GM20000 (cell line): ENCODE data around the gene TESMIN.

Experiments
- DNase-seq: peaks from one replicate; pipeline ENCODE4 v3.0.0; 2012; ENCODE audit warnings: low spot score
- CTCF ChIP-seq: IDR thresholded peaks from 2 replicates; pipeline ENCODE4 v1.5.1; 2012; ENCODE audit warnings: mild to moderate bottlenecking, control low read depth; ENCODE audit errors: extremely low read depth, missing control alignments

TESMIN gene

GRCh38 chr11:68749229-68750123, 1.8 kb downstream of the TESMIN start:
- no peak for DNase-seq
- TF ChIP-seq CTCF, result no peak

- no peak for TF ChIP-seq CTCF
- no peak for DNase-seq
Observed at GRCh38 chr11:68748061-68748460, 3.3 kb downstream of the TESMIN start.

GRCh38 chr11:68743539-68743938, 7.8 kb downstream of the TESMIN start:
- no peak for TF ChIP-seq CTCF

GRCh38 chr11:68741463-68741862, 9.9 kb downstream of the TESMIN start:
- no peak for DNase-seq
- no peak for TF ChIP-seq CTCF

More at GRCh38 chr11:68743539-68743938, 7.8 kb downstream of the TESMIN start:
- DNase-seq, result no peak

- TF ChIP-seq CTCF, result no peak
- no peak for DNase-seq
Observed at GRCh38 chr11:68735646-68736045, 15.7 kb downstream of the TESMIN start.

- no peak for TF ChIP-seq CTCF
- no peak for DNase-seq
Observed at GRCh38 chr11:68735125-68735524, 16.2 kb downstream of the TESMIN start.

GRCh38 chr11:68734111-68734510, 17.2 kb downstream of the TESMIN start:
- no peak for DNase-seq
- TF ChIP-seq CTCF, result no peak
